GM19463 (cell line): ENCODE results near the gene CADM2.

Experiments
- ATAC-seq: cut with Tn5 transposase; IDR thresholded peaks from one replicate; pipeline ENCODE4 v1.9.1; 2021; ENCODE audit warnings: mild to moderate bottlenecking, moderate library complexity; ENCODE audit not compliant: unreplicated experiment

The CADM2 gene

DNA sequence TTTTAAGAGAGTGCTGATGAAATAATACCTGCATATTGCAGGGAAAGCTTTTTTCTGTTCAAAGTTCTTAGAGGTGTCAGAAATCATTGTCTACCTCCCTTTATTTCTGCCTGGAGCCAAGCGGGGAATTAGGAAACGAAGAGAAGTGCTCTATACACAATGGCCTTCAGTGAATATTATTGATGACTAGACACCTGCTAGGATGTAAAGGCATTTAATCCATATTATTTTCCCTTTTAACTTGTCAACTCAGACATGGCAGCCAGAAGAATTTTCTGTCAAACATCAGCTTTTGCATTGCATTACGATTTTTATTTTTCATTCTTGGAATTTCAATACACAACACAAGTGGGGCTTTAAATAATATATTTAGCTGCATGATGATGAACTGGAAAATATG is 24.7 kb downstream of the CADM2 start:
- ATAC-seq: no peak

DNA sequence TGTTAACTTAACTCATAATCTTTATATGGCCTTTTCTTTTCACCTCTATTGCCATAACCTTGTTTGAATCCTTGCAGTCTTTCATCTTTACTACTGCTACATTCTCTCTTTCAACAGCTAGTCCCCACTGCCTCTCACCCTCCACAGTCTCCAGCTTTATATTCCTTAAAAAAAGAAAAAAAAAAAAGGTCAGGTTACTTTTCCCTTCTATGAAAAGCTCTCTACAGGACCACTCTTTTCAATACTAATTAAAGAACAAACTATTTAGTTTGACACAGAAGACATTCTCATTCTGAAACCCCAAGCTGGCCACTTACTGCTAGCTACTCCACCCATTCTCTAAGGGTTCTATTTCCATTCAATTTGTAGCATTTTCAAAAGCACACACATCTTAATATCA is 25.6 kb downstream of the CADM2 start:
- ATAC-seq: no peak

GRCh38 chr3:84985795-84986194 is 27.0 kb downstream of the CADM2 start:
- no peak for ATAC-seq

- no peak for ATAC-seq
Measured at GRCh38 chr3:84987706-84988504, 29.1 kb downstream of the CADM2 start.

GRCh38 chr3:84989102-84989501 is 30.3 kb downstream of the CADM2 start:
- ATAC-seq: no peak

GRCh38 chr3:84991422-84991900 is 32.7 kb downstream of the CADM2 start:
- no peak for ATAC-seq

GRCh38 chr3:84993956-84994355 is 35.2 kb downstream of the CADM2 start:
- no peak for ATAC-seq

GRCh38 chr3:84998545-84998944 is 39.8 kb downstream of the CADM2 start:
- no peak for ATAC-seq

DNA sequence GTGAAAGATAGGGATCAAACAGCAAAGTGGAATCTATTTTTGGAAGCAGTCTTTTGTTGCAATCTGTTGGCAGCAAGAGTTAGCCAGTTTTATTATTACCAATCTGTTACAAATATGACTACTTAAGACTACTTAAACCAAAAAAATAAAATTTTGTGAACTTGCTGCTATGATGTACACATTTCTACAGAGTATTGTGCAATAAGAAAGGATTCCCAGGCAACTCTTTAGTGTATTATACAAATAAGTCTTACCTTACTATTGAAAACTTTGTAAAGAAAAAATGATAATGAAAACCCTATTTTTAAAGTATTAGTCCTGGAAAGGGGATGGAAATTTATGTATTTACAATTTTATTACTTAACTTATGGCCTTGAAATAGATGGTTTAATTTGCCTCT is 44.7 kb downstream of the CADM2 start:
- ATAC-seq: no peak

- ATAC-seq: no peak
Measured at GRCh38 chr3:85004147-85004546, 45.4 kb downstream of the CADM2 start.

GRCh38 chr3:85005946-85006345 is 47.2 kb downstream of the CADM2 start:
- no peak for ATAC-seq

DNA sequence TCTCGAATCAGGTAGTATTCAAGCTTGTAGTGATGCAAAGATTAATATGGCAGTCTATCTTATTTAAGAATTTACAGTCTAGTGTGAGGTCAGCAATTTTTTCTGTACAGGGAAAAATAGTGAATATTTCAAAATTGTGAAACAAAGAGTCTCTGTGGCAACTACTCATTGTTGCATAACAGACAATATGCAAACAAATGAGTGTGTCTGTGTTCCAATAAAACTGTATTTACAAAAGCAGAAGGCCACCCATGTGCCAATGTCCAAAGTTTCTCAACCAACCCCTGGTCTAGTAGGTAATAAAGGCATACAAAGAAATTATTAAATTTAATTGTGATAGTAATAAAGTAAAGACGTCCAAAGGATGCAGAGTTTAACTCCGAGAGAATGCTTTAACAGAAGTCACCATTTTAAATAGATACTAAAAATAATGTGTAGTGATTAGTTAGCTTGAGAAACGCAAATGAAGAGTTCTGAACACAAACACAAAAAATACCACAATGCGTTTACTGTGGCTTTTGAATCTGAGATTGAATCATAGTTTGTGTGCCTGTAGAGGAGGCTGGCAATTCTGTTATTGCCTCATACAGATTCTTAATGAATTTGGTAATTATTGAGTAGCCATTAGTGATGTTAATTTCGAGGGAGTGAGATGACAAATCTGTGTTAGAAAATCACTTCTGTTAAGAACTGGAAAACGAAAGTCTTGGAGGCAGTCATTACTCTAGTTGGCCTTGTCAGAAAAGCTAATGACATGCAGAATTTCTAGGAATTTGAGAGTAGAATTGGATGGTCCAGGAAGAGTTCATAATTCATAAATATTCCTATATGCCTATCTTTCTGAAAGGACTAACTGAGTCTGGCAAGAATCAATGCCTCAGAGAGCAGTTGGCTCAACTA is 48.7 kb downstream of the CADM2 start:
- no peak for ATAC-seq

DNA sequence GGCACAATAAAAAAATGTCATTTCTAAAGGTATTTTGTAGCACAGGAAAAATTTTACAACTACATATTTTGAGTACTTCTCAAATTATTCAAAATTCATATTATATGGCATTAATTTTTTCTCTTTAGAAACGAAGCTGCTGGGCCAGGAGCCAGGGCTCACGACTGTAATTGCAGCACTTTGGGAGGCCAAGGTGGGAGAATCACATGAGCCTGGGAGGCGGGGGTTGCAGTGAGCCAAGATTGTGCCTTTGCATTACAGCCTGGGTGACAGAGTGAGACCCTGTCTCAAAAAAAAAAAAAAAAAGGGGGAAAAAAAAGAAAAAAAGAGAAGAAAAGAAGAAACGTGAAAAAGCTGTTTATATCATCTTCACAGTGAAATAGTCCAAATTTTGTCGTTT is 62.0 kb downstream of the CADM2 start:
- no peak for ATAC-seq

DNA sequence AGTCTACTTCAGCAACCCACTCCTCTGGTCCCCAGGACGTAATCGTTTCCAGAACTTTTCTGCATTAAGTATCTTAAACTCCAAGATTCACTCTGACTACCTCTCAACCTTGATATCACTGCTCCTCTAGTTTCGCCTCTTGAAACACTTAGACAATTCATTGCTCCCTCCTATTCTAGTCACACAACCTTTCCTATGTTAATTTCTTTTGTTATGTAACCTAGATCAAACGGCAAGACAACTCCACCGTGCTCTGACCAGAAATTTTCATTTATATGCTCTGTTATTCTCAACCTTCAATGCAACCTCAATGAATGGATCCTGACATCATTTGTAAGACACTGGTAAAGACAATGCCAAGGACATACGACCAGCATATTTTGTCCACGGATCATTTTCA is 71.3 kb downstream of the CADM2 start:
- no peak for ATAC-seq

GRCh38 chr3:85037203-85037602 is 78.4 kb downstream of the CADM2 start:
- ATAC-seq: no peak

- no peak for ATAC-seq
Measured at GRCh38 chr3:85041001-85041400, 82.2 kb downstream of the CADM2 start.

DNA sequence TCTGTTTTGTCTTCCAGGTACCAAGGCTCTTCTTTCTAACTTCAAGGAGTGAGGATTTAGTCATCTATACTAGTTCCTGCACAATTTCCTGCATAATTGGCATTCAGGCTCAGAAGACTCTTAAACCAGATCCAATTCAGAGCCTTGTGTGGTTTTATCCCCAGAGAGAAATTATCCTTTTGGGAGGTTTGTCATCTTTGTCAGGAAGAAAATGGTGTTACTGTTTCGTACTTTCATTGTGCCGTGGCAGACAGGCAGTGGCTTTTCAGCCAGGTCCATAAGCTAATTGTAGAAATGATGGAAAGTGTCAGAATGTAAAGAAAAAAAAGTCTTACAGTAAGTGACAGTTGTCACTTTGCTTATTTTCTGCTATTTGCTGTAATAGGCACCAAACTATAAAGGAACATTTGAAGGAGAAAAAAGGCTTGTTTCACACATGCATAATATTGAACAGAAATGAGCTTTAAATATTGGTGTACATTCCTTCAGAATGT is 82.8 kb downstream of the CADM2 start:
- ATAC-seq: no peak

- ATAC-seq: no peak
Measured at GRCh38 chr3:85050821-85051220, 92.0 kb downstream of the CADM2 start.

DNA sequence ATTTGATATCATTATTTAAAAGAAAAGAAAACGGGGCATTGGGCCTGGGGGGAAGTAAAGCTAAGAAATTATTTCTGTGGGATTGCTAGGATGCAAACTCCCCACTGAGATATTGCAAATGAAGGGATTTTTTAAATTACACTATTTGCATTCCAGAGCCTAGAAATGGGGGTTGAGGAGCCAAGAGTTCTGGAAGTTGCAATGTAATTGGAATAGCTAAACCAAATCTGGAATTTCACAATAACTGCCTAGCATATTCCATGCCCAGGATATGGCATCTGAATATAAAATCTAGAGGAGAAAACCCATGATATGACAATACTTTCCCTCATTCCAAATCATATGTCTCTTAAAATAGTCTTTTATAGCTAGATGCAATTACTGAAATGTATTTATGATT is 93.0 kb downstream of the CADM2 start:
- no peak for ATAC-seq

DNA sequence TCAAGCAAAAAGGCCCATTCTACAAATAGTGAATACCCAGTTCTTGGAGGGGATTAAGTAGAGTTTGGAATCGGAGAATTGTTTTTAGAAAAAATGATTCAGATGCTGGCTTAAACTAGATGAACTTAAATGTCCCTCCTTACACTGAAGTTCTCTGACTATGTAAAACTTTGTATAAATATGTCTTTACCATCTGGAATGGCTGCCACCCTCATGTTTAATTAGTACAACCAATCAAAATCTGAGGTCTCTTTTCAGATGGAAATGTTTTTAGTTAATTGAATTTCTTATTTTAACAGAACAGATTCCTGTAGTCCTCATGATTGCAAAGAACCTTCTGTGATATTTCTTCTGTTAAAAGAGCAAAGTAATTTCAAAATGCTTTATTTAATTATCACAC is 94.8 kb downstream of the CADM2 start:
- no peak for ATAC-seq

DNA sequence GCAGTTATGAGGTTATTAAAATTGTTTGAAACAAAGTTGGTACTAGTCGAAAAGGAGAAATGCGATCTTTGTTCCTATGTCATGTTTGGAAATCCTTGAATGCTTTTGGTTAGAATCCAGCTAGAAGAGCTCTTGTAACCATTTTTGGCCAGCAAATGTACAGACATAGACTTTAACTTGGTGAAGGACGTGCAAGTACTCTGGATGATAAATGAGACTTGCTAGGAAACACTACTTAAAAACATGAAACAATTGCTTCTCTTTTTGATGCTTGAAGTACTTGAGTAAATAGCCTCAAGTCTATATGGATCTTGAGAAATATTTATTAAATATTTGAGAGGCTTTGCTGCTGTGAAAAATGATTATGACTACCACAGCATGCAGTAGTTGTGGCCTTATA is 95.8 kb downstream of the CADM2 start:
- ATAC-seq: no peak

- no peak for ATAC-seq
Measured at GRCh38 chr3:85068911-85069310, 110.1 kb downstream of the CADM2 start.
